Skin epidermis (tissue), 12 donors: ENCODE measurements around the gene UGP2.
"Not testable (repeated sequence)": the region's sequence is repeated elsewhere in the genome, so short reads cannot be mapped to it uniquely, and the experiment has no call there.

Experiments
- H3K27ac ChIP-seq, 21 experiments: fragments of 200-600 bp; sonication (generic) in 11 of 21; one replicate each; pipeline ENCODE4 v1.5.0; 2020; ENCODE audit warnings: mild to moderate bottlenecking in 3 of 21, inconsistent platforms in 2 of 21, moderate library complexity in 2 of 21
- H3K4me3 ChIP-seq, 7 experiments: fragments of 200-600 bp; sonication (generic) in 2 of 7; one replicate each; pipeline ENCODE4 v1.5.0; 2020; ENCODE audit warnings: inconsistent platforms in 2 of 7, mild to moderate bottlenecking in 2 of 7, moderate library complexity in 1 of 7

UGP2 gene

GRCh38 chr2:63837036-63837594, 4.6 kb upstream of the UGP2 start:
- Histone ChIP-seq H3K4me3 (no peak overlapping the region), H3K27ac (peak overlapping the region in 1 of 21 experiments; percentile 70)

GRCh38 chr2:63840081-63840784, 1.5 kb upstream of the UGP2 start:
- Histone ChIP-seq H3K27ac (peak overlapping the region; percentile 63 to 100 (median 98)), H3K4me3 (peak overlapping the region; percentile 72 to 98 (median 89))

- Histone ChIP-seq H3K4me3 (peak overlapping the region; percentile 72 to 98 (median 89)), H3K27ac (peak overlapping the region; percentile 89 to 100 (median 98))
Observed at GRCh38 chr2:63840785-63841253, 877 bp upstream of the UGP2 start.

GRCh38 chr2:63842149-63843061, 709 bp downstream of the UGP2 start:
- Histone ChIP-seq H3K27ac (peak overlapping the region in 20 of 21 experiments; percentile 93 to 100 (median 98)), H3K4me3 (peak overlapping the region; percentile 72 to 98 (median 89))

- Histone ChIP-seq H3K27ac (peak overlapping the region in 17 of 21 experiments; percentile 93 to 100 (median 98)), H3K4me3 (peak overlapping the region; percentile 72 to 98 (median 89))
Observed at GRCh38 chr2:63843093-63843492, 1.4 kb downstream of the UGP2 start.

GRCh38 chr2:63843791-63844190, 2.1 kb downstream of the UGP2 start:
- peak overlapping the region in 1 of 21 experiments; percentile 100 for H3K27ac ChIP-seq
- peak overlapping the region in 5 of 7 experiments; percentile 72 to 98 (median 87) for H3K4me3 ChIP-seq

- Histone ChIP-seq H3K4me3 (peak overlapping the region in 1 of 7 experiments; percentile 18), H3K27ac (peak overlapping the region in 2 of 21 experiments; percentile 24 to 29)
Observed at GRCh38 chr2:63844616-63845015, 2.9 kb downstream of the UGP2 start.

- Histone ChIP-seq H3K4me3 (no peak overlapping the region), H3K27ac (peak overlapping the region in 1 of 21 experiments; percentile 44)
Observed at GRCh38 chr2:63845866-63846265, 4.2 kb downstream of the UGP2 start.

- Histone ChIP-seq H3K27ac (no peak overlapping the region), H3K4me3 (no peak overlapping the region)
Observed at GRCh38 chr2:63846487-63846886, 4.8 kb downstream of the UGP2 start.

- H3K27ac ChIP-seq, H3K4me3 ChIP-seq: not testable (repeated sequence)
Observed at GRCh38 chr2:63847571-63847970, 5.9 kb downstream of the UGP2 start.

- H3K27ac ChIP-seq: peak overlapping the region in 4 of 21 experiments; percentile 7 to 49 (median 17)
- H3K4me3 ChIP-seq: no peak overlapping the region
Observed at GRCh38 chr2:63849381-63850203, 7.9 kb downstream of the UGP2 start.

GRCh38 chr2:63850204-63850571, 8.5 kb downstream of the UGP2 start:
- Histone ChIP-seq H3K27ac (peak overlapping the region in 1 of 21 experiments; percentile 8), H3K4me3 (no peak overlapping the region)

- Histone ChIP-seq H3K27ac (peak overlapping the region in 2 of 21 experiments; percentile 3 to 28), H3K4me3 (no peak overlapping the region)
Observed at GRCh38 chr2:63850649-63851048, 9.0 kb downstream of the UGP2 start.

- Histone ChIP-seq H3K4me3 (no peak overlapping the region), H3K27ac (peak overlapping the region in 2 of 21 experiments; percentile 28 to 38)
Observed at GRCh38 chr2:63851691-63852311, 10.1 kb downstream of the UGP2 start.

- H3K27ac ChIP-seq: peak overlapping the region in 9 of 21 experiments; percentile 15 to 86 (median 47)
- no peak overlapping the region for H3K4me3 ChIP-seq
Observed at GRCh38 chr2:63853527-63854310, 12.0 kb downstream of the UGP2 start.

GRCh38 chr2:63855418-63856302, 14.0 kb downstream of the UGP2 start:
- no peak overlapping the region for H3K4me3 ChIP-seq
- peak overlapping the region in 17 of 21 experiments; percentile 20 to 86 (median 48) for H3K27ac ChIP-seq

GRCh38 chr2:63856303-63856603, 14.6 kb downstream of the UGP2 start:
- peak overlapping the region in 11 of 21 experiments; percentile 30 to 86 (median 55) for H3K27ac ChIP-seq
- H3K4me3 ChIP-seq: no peak overlapping the region
